HepG2 (cell line): Measurements from ENCODE around the gene AP1G1. TPM values are rescaled to one million over a fixed set of nuclear protein-coding genes. Genes with fewer than 3 reads are reported as not detected.
A peak's percentile ranks its signal among the peaks of the same experiment; 100 is the strongest.

Experiments used
- ATRX ChIP-seq: sonication (generic); formaldehyde crosslinking; IDR thresholded peaks from 2 replicates; pipeline ENCODE4 v1.4.0; 2020; ENCODE audit warnings: missing genetic modification reagents, borderline replicate concordance
- BRD4 ChIP-seq: sonication (generic); formaldehyde crosslinking; IDR thresholded peaks from 2 replicates; pipeline ENCODE4 v1.4.0; 2020; ENCODE audit warnings: missing genetic modification reagents
- HOXA7 ChIP-seq: sonication (generic); formaldehyde crosslinking; IDR thresholded peaks from 2 replicates; pipeline ENCODE4 v1.8.1; 2022; ENCODE audit warnings: mild to moderate bottlenecking, missing genetic modification reagents, moderate library complexity
- JARID2 ChIP-seq: sonication (generic); formaldehyde crosslinking; IDR thresholded peaks from 2 replicates; pipeline ENCODE4 v1.8.1; 2023; ENCODE audit warnings: missing genetic modification reagents, inconsistent platforms; ENCODE audit not compliant: insufficient replicate concordance
- KLF12 ChIP-seq: sonication (generic); formaldehyde crosslinking; IDR thresholded peaks from 2 replicates; pipeline ENCODE4 v1.4.0; 2020; ENCODE audit warnings: missing genetic modification reagents, borderline replicate concordance
- MXI1 ChIP-seq: IDR thresholded peaks from 3 replicates; pipeline ENCODE4 v1.6.1; 2012; ENCODE audit warnings: low read depth, low read length, inconsistent platforms, borderline replicate concordance
- NCOA5 ChIP-seq: sonication (generic); formaldehyde crosslinking; IDR thresholded peaks from 2 replicates; pipeline ENCODE4 v1.4.0; 2020; ENCODE audit warnings: missing genetic modification reagents
- PPARG ChIP-seq: conservative IDR thresholded peaks from 2 replicates; pipeline ENCODE4 v1.6.1; 2016; ENCODE audit warnings: missing biosample characterization, missing genetic modification reagents
- PTBP1 ChIP-seq: fragments of 200-400 bp; formaldehyde crosslinking; IDR thresholded peaks from 2 replicates; pipeline ENCODE4 v1.6.1; 2018; ENCODE audit warnings: low read length, low read depth; ENCODE audit not compliant: poor library complexity, severe bottlenecking
- RELA ChIP-seq: sonication (generic); formaldehyde crosslinking; IDR thresholded peaks from 2 replicates; pipeline ENCODE4 v1.4.0; 2020; ENCODE audit warnings: missing genetic modification reagents
- REXO4 ChIP-seq: sonication (generic); formaldehyde crosslinking; IDR thresholded peaks from 2 replicates; pipeline ENCODE4 v1.8.0; 2022; ENCODE audit warnings: missing genetic modification reagents, mild to moderate bottlenecking, borderline replicate concordance
- RNF2 ChIP-seq: fragments of 450-650 bp; conservative IDR thresholded peaks from 2 replicates; pipeline ENCODE4 v1.6.1; 2016; ENCODE audit warnings: low read depth
- SP4 ChIP-seq: sonication (generic); formaldehyde crosslinking; IDR thresholded peaks from 2 replicates; pipeline ENCODE4 v1.8.1; 2023; ENCODE audit warnings: mild to moderate bottlenecking, missing genetic modification reagents
- SRY ChIP-seq: sonication (generic); formaldehyde crosslinking; IDR thresholded peaks from 2 replicates; pipeline ENCODE4 v1.8.0; 2022; ENCODE audit warnings: mild to moderate bottlenecking, missing genetic modification reagents
- TAF15 ChIP-seq: fragments of 200-400 bp; formaldehyde crosslinking; IDR thresholded peaks from one replicate; pipeline ENCODE4 v1.6.1; 2018; ENCODE audit warnings: mild to moderate bottlenecking, low read depth, low read length; ENCODE audit not compliant: poor library complexity, severe bottlenecking
- TMF1 ChIP-seq: sonication (generic); formaldehyde crosslinking; IDR thresholded peaks from 2 replicates; pipeline ENCODE4 v1.8.1; 2022; ENCODE audit warnings: low read depth, missing genetic modification reagents
- U2AF2 ChIP-seq: fragments of 200-400 bp; formaldehyde crosslinking; IDR thresholded peaks from 2 replicates; pipeline ENCODE4 v1.6.1; 2017; ENCODE audit warnings: low read depth, mild to moderate bottlenecking, low read length
- ZNF17 ChIP-seq: sonication (generic); formaldehyde crosslinking; IDR thresholded peaks from 2 replicates; pipeline ENCODE4 v1.5.0; 2020; ENCODE audit warnings: mild to moderate bottlenecking, missing genetic modification reagents
- ZNF230 ChIP-seq: sonication (generic); formaldehyde crosslinking; IDR thresholded peaks from 2 replicates; pipeline ENCODE4 v1.4.0; 2020; ENCODE audit warnings: mild to moderate bottlenecking, missing genetic modification reagents
- ZNF296 ChIP-seq: sonication (generic); formaldehyde crosslinking; conservative IDR thresholded peaks from 2 replicates; pipeline ENCODE4 v1.5.0; 2020; ENCODE audit warnings: mild to moderate bottlenecking, missing genetic modification reagents
- ZNF546 ChIP-seq: sonication (generic); formaldehyde crosslinking; conservative IDR thresholded peaks from 2 replicates; pipeline ENCODE4 v1.8.1; 2023; ENCODE audit warnings: mild to moderate bottlenecking, missing genetic modification reagents
- ZNF563 ChIP-seq: sonication (generic); formaldehyde crosslinking; IDR thresholded peaks from 2 replicates; pipeline ENCODE4 v1.8.0; 2022; ENCODE audit warnings: mild to moderate bottlenecking, moderate library complexity, missing genetic modification reagents
- ZNF598 ChIP-seq: sonication (generic); formaldehyde crosslinking; IDR thresholded peaks from 2 replicates; pipeline ENCODE4 v1.5.1; 2020; ENCODE audit warnings: mild to moderate bottlenecking, missing genetic modification reagents, borderline replicate concordance
- ZNF720 ChIP-seq: sonication (generic); formaldehyde crosslinking; IDR thresholded peaks from 2 replicates; pipeline ENCODE4 v1.4.0; 2020; ENCODE audit warnings: missing genetic modification reagents
- polyA plus RNA-seq, 8 experiments: library from polyadenylated mRNA; depleted of rRNA in 3 of 8; stranded (reverse) in 7 of 8; unstranded in 1 of 8; fragments of >200 nt; fragmentation: Illumina TruSeq in 4 of 8; extraction: Trizol in 4 of 8; gene quantifications; 2 replicates each; pipeline versions ENCODE4 v1.2.1 to v1.2.3, GENCODE V29; 2011 to 2016; ENCODE audit warnings: low read depth in 4 of 8, missing spikeins in 1 of 8, mixed read lengths in 1 of 8; ENCODE audit not compliant: insufficient read depth in 1 of 8
- total RNA-seq, 5 experiments: library from RNA; depleted of rRNA; stranded (reverse); fragments of >200 nt; fragmentation: Illumina TruSeq; extraction: Trizol; gene quantifications; 2 replicates each; pipeline ENCODE4 v1.2.3, GENCODE V29; 2016; ENCODE audit warnings: low read depth in 1 of 5
- TF ChIP-seq, protein P1 (sequence below): sonication (generic); formaldehyde crosslinking; IDR thresholded peaks from 2 replicates; pipeline ENCODE4 v1.5.0; 2020; ENCODE audit warnings: mild to moderate bottlenecking, missing genetic modification reagents
- TF ChIP-seq, protein P2 (sequence below): sonication (generic); formaldehyde crosslinking; IDR thresholded peaks from 2 replicates; pipeline ENCODE4 v1.9.0; 2021; ENCODE audit warnings: missing genetic modification reagents, mild to moderate bottlenecking, borderline replicate concordance
- TF ChIP-seq, protein P3 (sequence below): sonication (generic); formaldehyde crosslinking; conservative IDR thresholded peaks from 2 replicates; pipeline ENCODE4 v1.4.0; 2020; ENCODE audit warnings: missing genetic modification reagents

The AP1G1 gene
- total and polyA plus RNA-seq, 2 of the 13 experiments (the other 11 are each of a cell fraction or from before 2014, with no cell fraction given): 62.2 to 66.2 TPM

DNA sequence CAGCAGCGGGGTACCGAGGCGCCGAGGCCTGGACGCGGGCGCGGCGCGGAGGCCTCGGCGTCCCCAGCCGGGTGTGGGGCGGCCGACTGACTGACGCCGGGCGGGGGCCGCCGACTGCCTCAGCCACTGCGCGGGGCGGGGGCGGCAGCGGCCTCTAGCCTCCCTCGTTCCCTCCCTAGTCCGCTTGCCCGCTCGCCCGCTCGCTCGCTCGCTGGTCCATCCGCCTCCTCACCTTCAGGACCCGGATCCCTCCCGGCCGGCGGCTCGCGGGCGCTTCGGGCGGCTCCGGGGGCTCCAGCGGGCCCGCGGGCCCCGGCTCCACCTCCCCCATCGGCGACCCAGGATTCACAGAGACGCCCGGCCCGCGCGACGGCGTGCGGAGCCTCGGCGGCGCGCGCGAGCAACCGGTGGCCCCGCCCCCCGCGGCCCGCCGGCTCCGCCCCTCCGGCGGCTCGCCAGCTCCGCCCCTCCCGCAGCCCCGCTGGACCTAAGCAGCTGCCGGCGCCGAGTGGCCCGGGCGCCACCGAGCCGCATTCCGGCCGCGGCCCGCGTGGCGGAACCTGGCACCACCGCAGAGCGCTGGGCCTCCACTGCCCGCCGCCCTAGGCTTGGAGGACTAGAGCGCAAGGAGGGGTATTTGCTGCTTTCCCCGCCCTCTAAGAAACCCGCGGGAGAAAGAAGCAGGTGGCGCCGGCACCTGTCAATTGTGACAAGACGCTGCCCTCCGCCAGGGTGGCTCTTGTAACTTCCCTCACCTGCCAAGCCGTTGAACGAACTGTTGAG lies 84.9 kb downstream of the AP1G1 start (continued):
- TF ChIP-seq SP4 (CRISPR knock-in tag): peak; percentile 33
- TF ChIP-seq SRY (CRISPR knock-in tag): no peak; the same call in 1 of the 2 replicates
- TF ChIP-seq NCOA5 (CRISPR knock-in tag): no peak
- TF ChIP-seq, protein P1, sequence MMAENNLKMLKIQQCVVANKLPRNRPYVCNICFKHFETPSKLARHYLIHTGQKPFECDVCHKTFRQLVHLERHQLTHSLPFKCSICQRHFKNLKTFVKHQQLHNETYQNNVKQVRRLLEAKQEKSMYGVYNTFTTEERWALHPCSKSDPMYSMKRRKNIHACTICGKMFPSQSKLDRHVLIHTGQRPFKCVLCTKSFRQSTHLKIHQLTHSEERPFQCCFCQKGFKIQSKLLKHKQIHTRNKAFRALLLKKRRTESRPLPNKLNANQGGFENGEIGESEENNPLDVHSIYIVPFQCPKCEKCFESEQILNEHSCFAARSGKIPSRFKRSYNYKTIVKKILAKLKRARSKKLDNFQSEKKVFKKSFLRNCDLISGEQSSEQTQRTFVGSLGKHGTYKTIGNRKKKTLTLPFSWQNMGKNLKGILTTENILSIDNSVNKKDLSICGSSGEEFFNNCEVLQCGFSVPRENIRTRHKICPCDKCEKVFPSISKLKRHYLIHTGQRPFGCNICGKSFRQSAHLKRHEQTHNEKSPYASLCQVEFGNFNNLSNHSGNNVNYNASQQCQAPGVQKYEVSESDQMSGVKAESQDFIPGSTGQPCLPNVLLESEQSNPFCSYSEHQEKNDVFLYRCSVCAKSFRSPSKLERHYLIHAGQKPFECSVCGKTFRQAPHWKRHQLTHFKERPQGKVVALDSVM (CRISPR knock-in tag): peak; percentile 82
- no peak for TF ChIP-seq PTBP1
- TF ChIP-seq ZNF546 (CRISPR knock-in tag): no peak
- peak; percentile 76 for TF ChIP-seq RNF2
- no peak for TF ChIP-seq TAF15
- no peak for TF ChIP-seq ZNF17 (CRISPR knock-in tag)
- no peak for TF ChIP-seq JARID2 (CRISPR knock-in tag)
- TF ChIP-seq RELA: no peak; the same call in 1 of the 2 replicates
- TF ChIP-seq, protein P2, sequence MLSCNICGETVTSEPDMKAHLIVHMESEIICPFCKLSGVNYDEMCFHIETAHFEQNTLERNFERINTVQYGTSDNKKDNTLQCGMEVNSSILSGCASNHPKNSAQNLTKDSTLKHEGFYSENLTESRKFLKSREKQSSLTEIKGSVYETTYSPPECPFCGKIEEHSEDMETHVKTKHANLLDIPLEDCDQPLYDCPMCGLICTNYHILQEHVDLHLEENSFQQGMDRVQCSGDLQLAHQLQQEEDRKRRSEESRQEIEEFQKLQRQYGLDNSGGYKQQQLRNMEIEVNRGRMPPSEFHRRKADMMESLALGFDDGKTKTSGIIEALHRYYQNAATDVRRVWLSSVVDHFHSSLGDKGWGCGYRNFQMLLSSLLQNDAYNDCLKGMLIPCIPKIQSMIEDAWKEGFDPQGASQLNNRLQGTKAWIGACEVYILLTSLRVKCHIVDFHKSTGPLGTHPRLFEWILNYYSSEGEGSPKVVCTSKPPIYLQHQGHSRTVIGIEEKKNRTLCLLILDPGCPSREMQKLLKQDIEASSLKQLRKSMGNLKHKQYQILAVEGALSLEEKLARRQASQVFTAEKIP (CRISPR knock-in tag): no peak
- peak; percentile 64; the same call in 1 of the 3 replicates for TF ChIP-seq MXI1
- TF ChIP-seq U2AF2: no peak
- TF ChIP-seq KLF12: peak; percentile 33; the same call in 1 of the 2 replicates
- no peak for TF ChIP-seq PPARG (CRISPR knock-in tag)
- TF ChIP-seq REXO4: no peak
- TF ChIP-seq ZNF720 (CRISPR knock-in tag): no peak
- no peak for TF ChIP-seq ZNF296 (CRISPR knock-in tag)
- TF ChIP-seq ATRX (CRISPR knock-in tag): no peak
- TF ChIP-seq HOXA7: no peak
- TF ChIP-seq TMF1 (CRISPR knock-in tag): no peak
- TF ChIP-seq, protein P3, sequence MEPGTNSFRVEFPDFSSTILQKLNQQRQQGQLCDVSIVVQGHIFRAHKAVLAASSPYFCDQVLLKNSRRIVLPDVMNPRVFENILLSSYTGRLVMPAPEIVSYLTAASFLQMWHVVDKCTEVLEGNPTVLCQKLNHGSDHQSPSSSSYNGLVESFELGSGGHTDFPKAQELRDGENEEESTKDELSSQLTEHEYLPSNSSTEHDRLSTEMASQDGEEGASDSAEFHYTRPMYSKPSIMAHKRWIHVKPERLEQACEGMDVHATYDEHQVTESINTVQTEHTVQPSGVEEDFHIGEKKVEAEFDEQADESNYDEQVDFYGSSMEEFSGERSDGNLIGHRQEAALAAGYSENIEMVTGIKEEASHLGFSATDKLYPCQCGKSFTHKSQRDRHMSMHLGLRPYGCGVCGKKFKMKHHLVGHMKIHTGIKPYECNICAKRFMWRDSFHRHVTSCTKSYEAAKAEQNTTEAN (CRISPR knock-in tag): peak; percentile 42
- TF ChIP-seq BRD4: no peak
- TF ChIP-seq ZNF230 (CRISPR knock-in tag): no peak
- peak; percentile 88; the same call in 1 of the 2 replicates for TF ChIP-seq ZNF563 (CRISPR knock-in tag)
- TF ChIP-seq ZNF598: peak; percentile 88; the same call in 1 of the 2 replicates
